Lung microvascular endothelial cell (primary cell): ENCODE results near the gene CCDC171. TPM values are rescaled to one million over a fixed set of nuclear protein-coding genes. Genes with fewer than 3 reads are reported as not detected.
"Not testable (repeated sequence)": the region's sequence is repeated elsewhere in the genome, so short reads cannot be mapped to it uniquely, and the experiment has no call there.

Experiments used
- DNase-seq, 2 donors: peaks; one replicate each; pipeline versions ENCODE4 v3.0.0 to v3.0.0-alpha.2; 2010; ENCODE audit warnings: low read depth in 2 of 2
- total RNA-seq: library from RNA; depleted of rRNA; stranded (reverse); fragments of >200 nt; gene quantifications from 2 replicates; pipeline ENCODE4 v1.2.1, GENCODE V29; 2014

CCDC171 gene
- total RNA-seq, 1 donor from 2014 or later, result 0.20 TPM

GRCh38 chr9:15755660-15756059 lies 202.8 kb downstream of the CCDC171 start:
- no peak for DNase-seq

GRCh38 chr9:15761551-15761950 lies 208.7 kb downstream of the CCDC171 start:
- no peak for DNase-seq

- no peak for DNase-seq
Measured at GRCh38 chr9:15763371-15763770, 210.5 kb downstream of the CCDC171 start.

GRCh38 chr9:15764131-15764530 lies 211.3 kb downstream of the CCDC171 start:
- DNase-seq, result no peak

- no peak for DNase-seq
Measured at GRCh38 chr9:15769547-15769946, 216.7 kb downstream of the CCDC171 start.

- no peak for DNase-seq
Measured at GRCh38 chr9:15778861-15779260, 226.0 kb downstream of the CCDC171 start.

- DNase-seq, result no peak
Measured at GRCh38 chr9:15782106-15782505, 229.3 kb downstream of the CCDC171 start.

- DNase-seq, result no peak
Measured at GRCh38 chr9:15785584-15785983, 232.7 kb downstream of the CCDC171 start.

GRCh38 chr9:15786616-15787015 lies 233.8 kb downstream of the CCDC171 start:
- no peak for DNase-seq

GRCh38 chr9:15810219-15810899 lies 257.5 kb downstream of the CCDC171 start:
- DNase-seq, result not testable (repeated sequence)

GRCh38 chr9:15813076-15813475 lies 260.2 kb downstream of the CCDC171 start:
- DNase-seq, result no peak

- DNase-seq, result peak; percentile 6 to 28
Measured at GRCh38 chr9:15824310-15824709, 271.5 kb downstream of the CCDC171 start.

- no peak for DNase-seq
Measured at GRCh38 chr9:15831384-15831783, 278.5 kb downstream of the CCDC171 start.

- DNase-seq, result peak; percentile 1 to 4
Measured at GRCh38 chr9:15834541-15834940, 281.7 kb downstream of the CCDC171 start.

GRCh38 chr9:15837079-15837679 lies 284.3 kb downstream of the CCDC171 start:
- DNase-seq, result peak; percentile 54 to 56

- no peak for DNase-seq
Measured at GRCh38 chr9:15842051-15842450, 289.2 kb downstream of the CCDC171 start.

GRCh38 chr9:15843316-15843715 lies 290.5 kb downstream of the CCDC171 start:
- no peak for DNase-seq

- DNase-seq, result no peak
Measured at GRCh38 chr9:15843931-15844330, 291.1 kb downstream of the CCDC171 start.

- no peak for DNase-seq
Measured at GRCh38 chr9:15846611-15847010, 293.8 kb downstream of the CCDC171 start.

- no peak for DNase-seq
Measured at GRCh38 chr9:15849871-15850270, 297.0 kb downstream of the CCDC171 start.

GRCh38 chr9:15851766-15852165 lies 298.9 kb downstream of the CCDC171 start:
- DNase-seq, result no peak

GRCh38 chr9:15856591-15856990 lies 303.7 kb downstream of the CCDC171 start:
- no peak for DNase-seq

- DNase-seq, result no peak
Measured at GRCh38 chr9:15867334-15867733, 314.5 kb downstream of the CCDC171 start.
